ENCODE measurements around the gene IRS2.

The IRS2 gene

DNA sequence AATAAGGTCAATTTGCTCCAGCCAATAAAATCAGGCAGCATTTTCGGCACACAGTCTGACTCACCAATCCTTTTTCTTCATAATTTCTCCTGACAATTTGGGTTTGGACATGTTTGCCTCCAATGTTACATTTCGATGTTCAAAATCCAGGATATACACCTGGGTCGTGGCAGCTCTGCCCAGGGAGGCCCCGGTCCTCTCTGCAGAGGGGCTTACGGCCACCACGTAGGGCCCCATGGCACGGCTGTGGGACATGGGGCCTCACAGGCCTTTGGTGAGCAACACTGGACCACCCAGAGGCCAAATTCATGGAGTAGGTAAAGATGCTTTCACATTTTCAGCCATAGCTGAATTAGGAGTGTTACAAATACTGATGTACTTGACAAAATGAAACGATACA lies 25.4 kb downstream of the IRS2 start:
- Mint-ChIP-seq H3K4me3 (no peak overlapping the region), H3K4me1 (no peaks in the 10 kb centered on the region), H3K36me3 (ENCODE audit: low read depth) (peaks cover 6% of the 10 kb centered on the region), H3K9me3 (no peaks in the 10 kb centered on the region), H3K27ac (no peak overlapping the region), H3K27me3 (ENCODE audit: low read depth) (no peaks in the 10 kb centered on the region)
- TF ChIP-seq, protein P1, sequence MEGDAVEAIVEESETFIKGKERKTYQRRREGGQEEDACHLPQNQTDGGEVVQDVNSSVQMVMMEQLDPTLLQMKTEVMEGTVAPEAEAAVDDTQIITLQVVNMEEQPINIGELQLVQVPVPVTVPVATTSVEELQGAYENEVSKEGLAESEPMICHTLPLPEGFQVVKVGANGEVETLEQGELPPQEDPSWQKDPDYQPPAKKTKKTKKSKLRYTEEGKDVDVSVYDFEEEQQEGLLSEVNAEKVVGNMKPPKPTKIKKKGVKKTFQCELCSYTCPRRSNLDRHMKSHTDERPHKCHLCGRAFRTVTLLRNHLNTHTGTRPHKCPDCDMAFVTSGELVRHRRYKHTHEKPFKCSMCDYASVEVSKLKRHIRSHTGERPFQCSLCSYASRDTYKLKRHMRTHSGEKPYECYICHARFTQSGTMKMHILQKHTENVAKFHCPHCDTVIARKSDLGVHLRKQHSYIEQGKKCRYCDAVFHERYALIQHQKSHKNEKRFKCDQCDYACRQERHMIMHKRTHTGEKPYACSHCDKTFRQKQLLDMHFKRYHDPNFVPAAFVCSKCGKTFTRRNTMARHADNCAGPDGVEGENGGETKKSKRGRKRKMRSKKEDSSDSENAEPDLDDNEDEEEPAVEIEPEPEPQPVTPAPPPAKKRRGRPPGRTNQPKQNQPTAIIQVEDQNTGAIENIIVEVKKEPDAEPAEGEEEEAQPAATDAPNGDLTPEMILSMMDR (IDR thresholded peaks at IDR 0.05; ENCODE audit: unreplicated experiment in 3 of 3), result no peak

GRCh38 chr13:109760402-109760801 lies 26.0 kb downstream of the IRS2 start:
- Mint-ChIP-seq H3K4me3 (no peak overlapping the region), H3K4me1 (no peaks in the 10 kb centered on the region), H3K36me3 (ENCODE audit: low read depth) (peaks cover 7% of the 10 kb centered on the region), H3K27ac (no peak overlapping the region), H3K9me3 (no peaks in the 10 kb centered on the region), H3K27me3 (ENCODE audit: low read depth) (no peaks in the 10 kb centered on the region)
- TF ChIP-seq, protein P1 (IDR thresholded peaks at IDR 0.05; ENCODE audit: unreplicated experiment in 3 of 3), result no peak

GRCh38 chr13:109759609-109760008 lies 26.8 kb downstream of the IRS2 start:
- H3K36me3 Mint-ChIP-seq (ENCODE audit: low read depth), result peaks cover 14% of the 10 kb centered on the region
- H3K4me3 Mint-ChIP-seq, result no peak overlapping the region
- no peaks in the 10 kb centered on the region for H3K9me3 Mint-ChIP-seq
- no peaks in the 10 kb centered on the region for H3K27me3 Mint-ChIP-seq (ENCODE audit: low read depth)
- TF ChIP-seq, protein P1 (IDR thresholded peaks at IDR 0.05; ENCODE audit: unreplicated experiment in 3 of 3), result no peak
- H3K27ac Mint-ChIP-seq, result no peak overlapping the region
- H3K4me1 Mint-ChIP-seq, result no peaks in the 10 kb centered on the region

DNA sequence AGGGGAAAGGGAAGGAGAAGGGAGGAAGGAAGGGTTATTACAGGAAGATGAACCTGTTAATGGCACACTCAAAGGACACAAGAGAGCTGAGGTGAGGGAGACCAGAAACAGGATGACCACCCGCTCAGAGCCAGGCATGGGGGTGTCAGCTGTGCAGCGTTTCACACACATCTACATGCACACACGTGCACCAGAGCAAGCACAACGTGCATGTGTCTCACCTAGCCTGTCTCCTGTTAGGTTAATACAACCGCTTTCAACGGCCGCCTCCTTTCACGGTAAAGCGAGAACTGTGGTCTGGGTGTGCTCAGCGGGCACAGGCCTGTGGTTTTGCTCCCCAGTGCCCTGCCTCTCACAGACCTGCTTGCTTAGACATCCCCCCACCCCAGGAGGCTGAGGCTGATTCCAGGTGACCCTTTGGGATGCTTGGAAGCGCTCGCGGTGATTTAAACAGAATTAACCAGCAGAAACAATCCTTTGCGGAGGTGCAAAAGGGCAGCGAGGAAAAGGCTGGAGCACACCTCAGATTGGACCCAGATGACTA lies 27.4 kb downstream of the IRS2 start:
- Mint-ChIP-seq H3K27me3 (ENCODE audit: low read depth) (no peaks in the 10 kb centered on the region), H3K4me1 (no peaks in the 10 kb centered on the region), H3K4me3 (no peak overlapping the region), H3K9me3 (no peaks in the 10 kb centered on the region), H3K27ac (no peak overlapping the region), H3K36me3 (ENCODE audit: low read depth) (peaks cover 20% of the 10 kb centered on the region)
- TF ChIP-seq, protein P1 (IDR thresholded peaks at IDR 0.05; ENCODE audit: unreplicated experiment in 3 of 3), result no peak

DNA sequence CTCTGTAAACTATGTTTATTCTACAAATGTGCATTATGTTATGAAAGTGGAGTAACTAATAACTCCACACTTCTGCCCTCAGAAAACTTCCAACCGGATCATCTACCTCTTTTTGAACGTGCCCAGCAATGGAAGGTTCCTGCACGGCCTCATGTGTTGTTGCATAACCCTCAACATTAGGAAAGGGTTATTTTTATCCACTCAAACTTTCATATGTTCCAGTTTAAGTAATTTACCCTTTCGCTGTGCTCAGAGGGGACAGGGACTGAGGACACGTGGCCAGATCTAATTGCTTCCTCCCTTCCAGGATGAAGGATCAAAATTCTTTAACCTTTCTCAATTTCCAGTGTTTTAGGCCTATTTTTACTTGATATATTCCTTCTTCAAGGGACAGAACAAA lies 29.6 kb downstream of the IRS2 start:
- TF ChIP-seq, protein P1 (IDR thresholded peaks at IDR 0.05; ENCODE audit: unreplicated experiment in 3 of 3), result no peak
- no peaks in the 10 kb centered on the region for H3K27me3 Mint-ChIP-seq (ENCODE audit: low read depth)
- no peaks in the 10 kb centered on the region for H3K9me3 Mint-ChIP-seq
- H3K36me3 Mint-ChIP-seq (ENCODE audit: low read depth), result peaks cover 36% of the 10 kb centered on the region
- no peak overlapping the region for H3K4me3 Mint-ChIP-seq
- H3K4me1 Mint-ChIP-seq, result no peaks in the 10 kb centered on the region
- H3K27ac Mint-ChIP-seq, result no peak overlapping the region

GRCh38 chr13:109755997-109756396 lies 30.4 kb downstream of the IRS2 start:
- TF ChIP-seq, protein P1 (IDR thresholded peaks at IDR 0.05; ENCODE audit: unreplicated experiment in 3 of 3), result no peak
- Mint-ChIP-seq H3K9me3 (no peaks in the 10 kb centered on the region), H3K36me3 (ENCODE audit: low read depth) (peaks cover 44% of the 10 kb centered on the region), H3K4me3 (no peak overlapping the region), H3K4me1 (no peaks in the 10 kb centered on the region), H3K27ac (no peak overlapping the region), H3K27me3 (ENCODE audit: low read depth) (no peaks in the 10 kb centered on the region)
